ENCODE results near the gene CCDC169. TPM values are rescaled to one million over a fixed set of nuclear protein-coding genes. Genes with fewer than 3 reads are reported as not detected.
"Not testable (repeated sequence)": the region's sequence is repeated elsewhere in the genome, so short reads cannot be mapped to it uniquely, and the experiment has no call there.

Gene CCDC169
- total RNA-seq, 1 experiment from 2014 or later, result not detected

DNA sequence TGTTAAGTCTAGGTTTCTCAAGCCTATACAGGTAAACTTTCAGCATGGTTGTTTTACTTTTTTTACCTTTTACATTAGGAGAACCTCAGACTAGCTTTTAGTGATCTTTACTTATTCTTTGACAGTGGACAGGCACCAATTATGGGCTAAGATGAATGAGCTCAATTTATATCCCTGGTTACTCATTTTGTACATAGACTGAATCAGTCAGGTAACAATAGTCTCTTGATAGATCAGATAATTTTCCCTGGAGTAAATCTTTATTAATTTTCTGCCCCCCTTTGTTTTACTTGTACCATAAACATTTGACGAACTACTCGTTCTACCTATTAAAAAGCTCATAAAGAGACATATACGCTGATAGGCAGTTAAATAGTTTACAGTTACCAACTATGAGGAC lies 25.8 kb upstream of the CCDC169 start:
- TF ChIP-seq CEBPB (IDR thresholded peaks at IDR 0.05; ENCODE audit: low read depth) (no peak), CBX3 (IDR thresholded peaks at IDR 0.05; ENCODE audit: low read depth) (no peak), EZH2phosphoT487 (IDR thresholded peaks at IDR 0.05; ENCODE audit: borderline replicate concordance) (no peak), SP1 (IDR thresholded peaks at IDR 0.05; ENCODE audit: low read depth) (no peak), RAD21 (IDR thresholded peaks at IDR 0.05; ENCODE audit: low read depth) (no peak), ZFX (IDR thresholded peaks at IDR 0.05) (no peak)
- ChIA-PET CTCF (no interaction called here), POLR2A (no interaction called here), RAD21 (ENCODE audit: low non-redundant PET in 1 of 2, low total read pairs in 2 of 2, uncharacterized antibody in 2 of 2, unreplicated experiment in 2 of 2) (no interaction called here)
- H3K4me3 ChIP-seq (replicated peaks in 1 of 2; ENCODE audit: low read depth in 1 of 2, low read length in 2 of 2), result no peak overlapping the region
- no peak overlapping the region for H2AFZ ChIP-seq (ENCODE audit: low read depth, low read length, poor library complexity, severe bottlenecking)
- no TSS peak for BruUV-seq (replicated peaks)
- H3K27ac ChIP-seq (ENCODE audit: low read depth, low read length), result no peak overlapping the region
- no peak overlapping the region for H3K4me2 ChIP-seq (ENCODE audit: low read length)
- no peaks in the 10 kb centered on the region for H3K27me3 ChIP-seq (ENCODE audit: insufficient read depth, low read length)
- no peaks in the 10 kb centered on the region for H3K79me2 ChIP-seq (ENCODE audit: insufficient read depth, low read length)
- H3K4me1 ChIP-seq (ENCODE audit: control insufficient read depth in 1 of 2, insufficient read depth in 2 of 2, low read length in 2 of 2), result no peaks in the 10 kb centered on the region
- intact Hi-C loops (cut with micrococcal nuclease), result no loop called here
- no peaks in the 10 kb centered on the region for H3K36me3 ChIP-seq (ENCODE audit: control insufficient read depth in 1 of 2, insufficient read depth in 2 of 2, low read length in 2 of 2)
- DNase-seq (ENCODE audit: low read depth, low spot score), result no peak
- no peaks in the 10 kb centered on the region; a peak in 1 of 4 replicates for H3K9me3 ChIP-seq (ENCODE audit: control insufficient read depth in 1 of 2, insufficient read depth in 1 of 2, low read depth in 1 of 2, low read length in 2 of 2)
- H4K20me1 ChIP-seq (ENCODE audit: insufficient read depth), result no peaks in the 10 kb centered on the region
- H3K9ac ChIP-seq (ENCODE audit: low read length), result no peak overlapping the region
- ATAC-seq, result no peak
- H3K9me2 ChIP-seq (ENCODE audit: insufficient read depth), result no peaks in the 10 kb centered on the region

DNA sequence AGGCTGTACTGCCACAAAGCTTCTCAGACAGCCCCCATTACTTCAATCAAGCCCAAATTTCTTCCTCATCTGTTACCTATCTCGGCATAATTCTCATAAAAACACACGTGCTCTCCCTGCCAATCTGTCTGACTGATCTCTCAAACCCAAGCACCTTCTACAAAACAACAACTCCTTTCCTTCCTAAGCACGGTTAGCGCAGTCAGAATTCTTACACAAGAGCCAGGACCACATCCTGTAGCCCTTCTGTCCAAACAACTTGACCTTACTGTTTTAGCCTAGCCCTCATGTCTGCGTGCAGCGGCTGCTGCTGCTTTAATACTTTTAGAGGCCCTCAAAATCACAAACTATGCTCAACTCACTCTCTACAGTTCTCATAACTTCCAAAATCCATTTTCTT lies 22.2 kb upstream of the CCDC169 start:
- H4K20me1 ChIP-seq (ENCODE audit: insufficient read depth); RAD21 ChIA-PET (ENCODE audit: low non-redundant PET in 1 of 2, low total read pairs in 2 of 2, uncharacterized antibody in 2 of 2, unreplicated experiment in 2 of 2); H3K4me3 ChIP-seq (replicated peaks in 1 of 2; ENCODE audit: low read depth in 1 of 2, low read length in 2 of 2); H3K4me2 ChIP-seq (ENCODE audit: low read length); H2AFZ ChIP-seq (ENCODE audit: low read depth, low read length, poor library complexity, severe bottlenecking); H3K4me1 ChIP-seq (ENCODE audit: control insufficient read depth in 1 of 2, insufficient read depth in 2 of 2, low read length in 2 of 2); BruUV-seq (replicated peaks); H3K27me3 ChIP-seq (ENCODE audit: insufficient read depth, low read length); H3K9me2 ChIP-seq (ENCODE audit: insufficient read depth); intact Hi-C loops (cut with micrococcal nuclease); POLR2A ChIA-PET; H3K36me3 ChIP-seq (ENCODE audit: control insufficient read depth in 1 of 2, insufficient read depth in 2 of 2, low read length in 2 of 2); H3K9me3 ChIP-seq (ENCODE audit: control insufficient read depth in 1 of 2, insufficient read depth in 1 of 2, low read depth in 1 of 2, low read length in 2 of 2); H3K79me2 ChIP-seq (ENCODE audit: insufficient read depth, low read length); ATAC-seq; DNase-seq (ENCODE audit: low read depth, low spot score); H3K9ac ChIP-seq (ENCODE audit: low read length); CTCF ChIA-PET; H3K27ac ChIP-seq (ENCODE audit: low read depth, low read length): not testable (repeated sequence)
